Stimulated activated CD4-positive, alpha-beta T cell treated with anti-CD3 and anti-CD28 coated beads, TNF-alpha, amount 100 ng/mL, for 48 hours (primary cell): ENCODE measurements around the gene PLEKHG4.

Experiments
- DNase-seq, 3 donors: peaks; one replicate each; pipeline ENCODE4 v3.0.0-alpha.2; 2020; ENCODE audit warnings: low read depth in 3 of 3

PLEKHG4 gene

GRCh38 chr16:67326472-67327309 is 47.4 kb downstream of the PLEKHG4 start, which contains the start of the genes KCTD19 and LRRC36:
Gene KCTD19, minus strand, starts transcription at chr16:67326741. Its CDS starts 34 bp downstream, at chr16:67326707.
Gene LRRC36, plus strand, starts transcription at chr16:67326815. Its CDS starts 48 bp downstream, at chr16:67326863.
- DNase-seq = peak; percentile 29 to 60 (median 32)

DNA sequence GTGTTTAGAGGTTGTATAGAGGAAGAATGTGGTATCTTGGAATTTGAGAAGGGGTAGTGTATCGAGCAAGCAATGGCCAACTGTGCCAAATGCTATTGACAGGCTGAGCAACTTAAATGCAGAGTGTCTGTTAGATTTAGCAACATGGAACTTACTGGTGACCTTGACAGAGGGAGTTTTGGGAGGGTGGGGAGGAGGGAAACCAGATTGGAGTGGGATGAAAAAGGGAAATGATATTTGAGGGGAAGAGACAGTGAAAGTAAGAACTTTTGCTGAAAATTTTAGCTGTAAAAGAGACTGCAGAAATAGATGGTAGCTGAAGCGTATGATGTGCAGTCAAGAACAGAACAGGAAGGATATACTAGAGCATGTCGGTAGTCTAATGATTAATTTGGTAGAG is 48.4 kb downstream of the PLEKHG4 start:
- DNase-seq = no peak

DNA sequence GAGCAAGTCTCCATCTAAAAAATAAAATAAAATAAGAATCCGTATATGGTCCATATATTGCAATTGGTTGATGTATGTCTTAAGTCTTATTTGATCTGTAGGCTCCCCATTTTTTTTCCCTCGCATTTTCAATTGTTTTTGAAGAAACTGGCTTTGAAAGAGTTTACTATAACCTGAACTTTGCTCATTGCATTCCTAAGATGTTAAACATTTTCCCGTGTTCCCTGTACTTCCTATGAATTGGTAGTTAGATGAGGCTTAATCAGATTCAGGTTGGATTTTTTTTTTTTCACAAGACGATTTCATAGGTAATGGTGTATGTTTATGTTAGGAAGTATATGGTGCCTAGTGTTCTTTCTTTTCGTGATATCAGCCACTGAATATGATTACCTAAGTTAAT is 50.6 kb downstream of the PLEKHG4 start:
- DNase-seq = no peak

- no peak for DNase-seq
Observed at GRCh38 chr16:67333315-67333714, 54.0 kb downstream of the PLEKHG4 start.

DNA sequence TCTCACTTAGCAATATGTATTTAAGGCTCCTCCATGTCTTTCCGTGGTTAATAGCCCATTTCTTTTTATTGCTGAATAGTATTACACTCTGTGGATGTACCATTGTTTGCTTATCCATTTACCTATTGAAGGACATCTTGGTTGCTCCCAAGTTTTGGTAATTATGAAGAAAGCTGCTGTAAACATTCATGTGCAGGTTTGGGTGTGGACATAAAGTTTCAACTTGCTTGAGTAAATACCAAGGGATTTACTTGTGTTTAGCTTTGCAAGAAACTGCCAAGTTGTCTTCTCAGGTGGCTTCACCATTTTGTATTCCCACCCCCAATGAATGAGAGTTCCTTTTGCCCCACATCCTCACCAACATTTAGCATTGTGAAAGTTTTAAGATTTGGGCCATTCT is 56.8 kb downstream of the PLEKHG4 start:
- DNase-seq = no peak

DNA sequence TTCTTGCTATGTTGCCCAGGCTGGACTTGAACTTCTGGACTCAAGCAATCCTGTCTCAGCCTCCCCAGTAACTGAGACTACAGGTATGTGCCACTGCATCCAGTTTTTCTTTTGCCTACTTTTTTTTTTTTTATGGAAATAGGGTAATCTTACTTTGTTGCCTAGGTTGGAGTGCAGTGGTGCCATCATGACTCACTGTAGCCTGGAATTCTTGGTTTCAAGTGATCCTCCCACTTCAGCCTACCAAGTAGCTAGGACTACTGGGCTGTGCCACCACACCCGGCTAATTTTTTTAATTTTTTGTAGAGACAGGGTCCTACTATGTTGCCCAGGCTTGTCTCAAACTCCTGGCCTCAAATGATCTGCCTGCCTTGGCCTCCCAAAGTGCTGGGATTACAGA is 57.3 kb downstream of the PLEKHG4 start:
- no peak for DNase-seq
